Sigmoid colon (tissue), 7 donors: ENCODE measurements around the gene COBLL1. TPM values are rescaled to one million over a fixed set of nuclear protein-coding genes. Genes with fewer than 3 reads are reported as not detected.

Source experiments
- DNase-seq: peaks from one replicate; pipeline ENCODE4 v3.0.0-alpha.2; 2019
- H3K27ac ChIP-seq, 4 donors: fragments of 200-600 bp; sonication (generic); one replicate each; pipeline ENCODE4 v1.5.1; 2016 to 2019; ENCODE audit warnings: mild to moderate bottlenecking in 1 of 4
- H3K27me3 ChIP-seq, 3 donors: fragments of 200-600 bp; sonication (generic); one replicate each; pipeline ENCODE4 v1.5.1; 2019; ENCODE audit warnings: mild to moderate bottlenecking in 1 of 3
- H3K36me3 ChIP-seq, 4 donors: fragments of 200-600 bp; sonication (generic); one replicate each; pipeline ENCODE4 v1.5.1; 2016 to 2019
- H3K4me1 ChIP-seq, 4 donors: fragments of 200-600 bp; sonication (generic); one replicate each; pipeline ENCODE4 v1.5.1; 2017 to 2019
- H3K4me3 ChIP-seq, 4 donors: fragments of 200-600 bp; sonication (generic); one replicate each; pipeline ENCODE4 v1.5.1; 2017 to 2019; ENCODE audit warnings: mild to moderate bottlenecking in 2 of 4, moderate library complexity in 1 of 4
- H3K9me3 ChIP-seq, 4 donors: fragments of 200-600 bp in 3 of 4; sonication (generic) in 3 of 4; one replicate each; pipeline versions ENCODE4 v1.5.1 to v1.6.1; 2013 to 2019
- CTCF ChIP-seq, 4 experiments: fragments of 450-650 bp in 3 of 4; fragments of 200-600 bp in 1 of 4; IDR thresholded peaks; one replicate each; pipeline ENCODE4 v1.5.1; 2016 to 2019; ENCODE audit warnings: antibody characterized with exemption in 4 of 4, mild to moderate bottlenecking in 3 of 4, moderate library complexity in 2 of 4
- EP300 ChIP-seq, 4 donors: sonication (generic); formaldehyde crosslinking; IDR thresholded peaks; one replicate each; pipeline ENCODE4 v1.6.1; 2017; ENCODE audit warnings: antibody characterized with exemption in 4 of 4
- POLR2A ChIP-seq, 2 donors: fragments of 450-650 bp; IDR thresholded peaks; one replicate each; pipeline ENCODE4 v1.6.1; 2016; ENCODE audit warnings: antibody characterized with exemption in 2 of 2, mild to moderate bottlenecking in 2 of 2, moderate library complexity in 2 of 2
- POLR2AphosphoS5 ChIP-seq, 4 donors: sonication (generic); formaldehyde crosslinking; IDR thresholded peaks; one replicate each; pipeline ENCODE4 v1.6.1; 2017; ENCODE audit warnings: antibody characterized with exemption in 4 of 4
- WGBS, 2 donors: extraction: QIAGEN DNeasy Blood & Tissue Kit; methylation state at CpG; one replicate each; pipeline ENCODE4 v1.1.7; 2013; 5-methylcytosine and 5-hydroxymethylcytosine counted together
- intact Hi-C: fragments of 100-400 bp; cut with DNase I; formaldehyde crosslinking; loops from one replicate; pipeline ENCODE4 v1.15.1; 2023
- polyA plus RNA-seq, 3 donors: library from polyadenylated mRNA; stranded (reverse); fragments of 200-250 nt; gene quantifications; one replicate each; pipeline ENCODE4 v1.2.3, GENCODE V29; 2013
- total RNA-seq, 4 donors: library from RNA; depleted of rRNA; stranded (reverse); fragments of >200 nt; gene quantifications; one replicate each; pipeline ENCODE4 v1.1.0, GENCODE V29; 2016
- donor health status: healthy with polysubstance abuse.
- donor health status: Bipolar disorder and iron deficiency.
- donor health status: healthy.

The COBLL1 gene
- total and polyA plus RNA-seq, 7 donors: 3.9 to 22.4 (median 17.6) TPM

- DNase-seq: no peak
- Histone ChIP-seq H3K27ac (no peak overlapping the region), H3K4me3 (no peak overlapping the region), H3K4me1 (peaks cover 0 to 30% (median 10%) of the 10 kb centered on the region in 4 donors), H3K27me3 (no peaks in the 10 kb centered on the region), H3K9me3 (no peaks in the 10 kb centered on the region), H3K36me3 (no peaks in the 10 kb centered on the region)
- intact Hi-C loops: no loop called here
- TF ChIP-seq EP300 (IDR thresholded peaks at IDR 0.05) (no peak), POLR2A (IDR thresholded peaks at IDR 0.05) (no peak), CTCF (IDR thresholded peaks at IDR 0.05) (no peak), POLR2AphosphoS5 (IDR thresholded peaks at IDR 0.05) (no peak)
These were observed 36.3 kb upstream of the COBLL1 start for GRCh38 chr2:164877927-164878326.

GRCh38 chr2:164877169-164877568 is 35.5 kb upstream of the COBLL1 start:
- Histone ChIP-seq H3K9me3 (no peaks in the 10 kb centered on the region), H3K4me1 (peaks cover 0 to 22% (median 9%) of the 10 kb centered on the region in 4 donors), H3K27me3 (no peaks in the 10 kb centered on the region), H3K4me3 (no peak overlapping the region), H3K36me3 (no peaks in the 10 kb centered on the region), H3K27ac (no peak overlapping the region)
- intact Hi-C loops: no loop called here
- 86 to 90% methylated on average over 4 of the region's 4 CpGs for WGBS, 2 donors
- TF ChIP-seq POLR2A (IDR thresholded peaks at IDR 0.05) (no peak), EP300 (IDR thresholded peaks at IDR 0.05) (no peak), CTCF (IDR thresholded peaks at IDR 0.05) (no peak), POLR2AphosphoS5 (IDR thresholded peaks at IDR 0.05) (no peak)
- no peak for DNase-seq

- Histone ChIP-seq H3K27ac (no peak overlapping the region), H3K27me3 (no peaks in the 10 kb centered on the region), H3K36me3 (no peaks in the 10 kb centered on the region), H3K4me1 (peaks cover 0 to 11% (median 5%) of the 10 kb centered on the region in 4 donors), H3K4me3 (no peak overlapping the region), H3K9me3 (no peaks in the 10 kb centered on the region)
- DNase-seq: no peak
- 96 to 97% methylated on average over 10 of the region's 10 CpGs for WGBS, 2 donors
- TF ChIP-seq CTCF (IDR thresholded peaks at IDR 0.05) (no peak), POLR2A (IDR thresholded peaks at IDR 0.05) (no peak), POLR2AphosphoS5 (IDR thresholded peaks at IDR 0.05) (no peak), EP300 (IDR thresholded peaks at IDR 0.05) (no peak)
- intact Hi-C loops: no loop called here
These were observed 33.9 kb upstream of the COBLL1 start for GRCh38 chr2:164875334-164876205.

GRCh38 chr2:164873210-164873908 is 31.7 kb upstream of the COBLL1 start:
- Histone ChIP-seq H3K4me3 (no peak overlapping the region), H3K27me3 (no peaks in the 10 kb centered on the region), H3K4me1 (no peaks in the 10 kb centered on the region), H3K27ac (no peak overlapping the region), H3K36me3 (no peaks in the 10 kb centered on the region), H3K9me3 (no peaks in the 10 kb centered on the region)
- no peak for DNase-seq
- no peak for TF ChIP-seq POLR2A (IDR thresholded peaks at IDR 0.05)
- no peak for TF ChIP-seq EP300 (IDR thresholded peaks at IDR 0.05)
- TF ChIP-seq POLR2AphosphoS5 (IDR thresholded peaks at IDR 0.05): no peak
- no peak for TF ChIP-seq CTCF (IDR thresholded peaks at IDR 0.05)
- intact Hi-C loops: no loop called here
- WGBS, 2 donors: 65 to 82% methylated on average over 9 of the region's 9 CpGs
